Thoracic aorta (tissue), 2 donors: Measurements from ENCODE around the gene RANBP17. TPM values are rescaled to one million over a fixed set of nuclear protein-coding genes. Genes with fewer than 3 reads are reported as not detected.

ENCODE experiments used
- ATAC-seq: fragments of 150-250 bp; one replicate; pipeline ENCODE4 v1.8.0; 2017; ENCODE audit warnings: low read depth; ENCODE audit not compliant: insufficient number of reproducible peaks, low FRiP score
- DNase-seq: peaks from one replicate; pipeline ENCODE4 v3.0.0-alpha.2; 2020; ENCODE audit warnings: low spot score
- H3K27ac ChIP-seq, 2 donors: fragments of 200-600 bp; sonication (generic); 1 replicate in 1 of 2; 2 replicates in 1 of 2; pipeline ENCODE4 v1.5.1; 2016; ENCODE audit warnings: mild to moderate bottlenecking in 2 of 2, moderate library complexity in 2 of 2
- H3K27me3 ChIP-seq: fragments of 200-600 bp; sonication (generic); replicated peaks from 2 replicates; pipeline ENCODE4 v1.6.0; 2016; ENCODE audit warnings: mild to moderate bottlenecking; ENCODE audit not compliant: insufficient read depth
- H3K36me3 ChIP-seq: fragments of 200-600 bp; sonication (generic); one replicate; pipeline ENCODE4 v1.5.1; 2016
- H3K4me1 ChIP-seq, 2 donors: fragments of 200-600 bp; sonication (generic); 1 replicate in 1 of 2; 2 replicates in 1 of 2; pipeline versions ENCODE4 v1.5.1 to v1.6.0; 2016; ENCODE audit warnings: low read depth in 2 of 2, mild to moderate bottlenecking in 1 of 2; ENCODE audit not compliant: control insufficient read depth in 1 of 2
- H3K4me3 ChIP-seq: fragments of 200-600 bp; sonication (generic); 2 replicates; pipeline ENCODE4 v1.5.1; 2016; ENCODE audit warnings: mild to moderate bottlenecking
- H3K9me3 ChIP-seq: fragments of 200-600 bp; sonication (generic); 2 replicates; pipeline ENCODE4 v1.5.1; 2016
- total RNA-seq, 2 donors: library from RNA; depleted of rRNA; stranded (reverse); fragments of >200 nt; gene quantifications; one replicate each; pipeline versions ENCODE4 v1.1.0 to v1.2.3, GENCODE V29; 2016
- TF ChIP-seq, protein P1 (sequence below): fragments of 200-600 bp; sonication (generic); IDR thresholded peaks from one replicate; pipeline ENCODE4 v1.5.1; 2019; ENCODE audit warnings: antibody characterized with exemption

RANBP17 gene
- total RNA-seq, 2 donors from 2014 or later = 8.4 to 31.1 TPM

DNA sequence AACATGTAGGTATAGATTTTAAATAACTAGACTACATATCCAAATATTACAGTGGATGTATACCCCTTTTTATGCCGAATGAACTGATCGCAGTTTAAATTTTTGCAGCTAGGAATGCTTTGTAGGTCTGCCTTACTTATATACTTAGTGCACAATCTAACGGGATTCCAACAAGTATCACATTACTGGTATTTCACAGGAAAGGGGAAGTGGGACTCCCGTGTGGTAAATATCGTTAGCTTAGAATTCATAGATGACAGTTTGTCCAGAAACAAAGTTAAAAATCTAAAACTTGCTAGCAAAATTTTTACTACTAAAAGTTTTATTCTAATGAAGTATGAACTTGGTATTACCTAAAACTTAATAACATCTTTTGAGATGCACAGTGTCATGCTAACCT is 253.7 kb downstream of the RANBP17 start:
- H3K27ac ChIP-seq = no peak overlapping the region
- no peak overlapping the region for H3K4me3 ChIP-seq
- no peaks in the 10 kb centered on the region for H3K4me1 ChIP-seq
- ATAC-seq = no peak
- H3K9me3 ChIP-seq = no peaks in the 10 kb centered on the region
- H3K27me3 ChIP-seq = no peaks in the 10 kb centered on the region
- TF ChIP-seq, protein P1, sequence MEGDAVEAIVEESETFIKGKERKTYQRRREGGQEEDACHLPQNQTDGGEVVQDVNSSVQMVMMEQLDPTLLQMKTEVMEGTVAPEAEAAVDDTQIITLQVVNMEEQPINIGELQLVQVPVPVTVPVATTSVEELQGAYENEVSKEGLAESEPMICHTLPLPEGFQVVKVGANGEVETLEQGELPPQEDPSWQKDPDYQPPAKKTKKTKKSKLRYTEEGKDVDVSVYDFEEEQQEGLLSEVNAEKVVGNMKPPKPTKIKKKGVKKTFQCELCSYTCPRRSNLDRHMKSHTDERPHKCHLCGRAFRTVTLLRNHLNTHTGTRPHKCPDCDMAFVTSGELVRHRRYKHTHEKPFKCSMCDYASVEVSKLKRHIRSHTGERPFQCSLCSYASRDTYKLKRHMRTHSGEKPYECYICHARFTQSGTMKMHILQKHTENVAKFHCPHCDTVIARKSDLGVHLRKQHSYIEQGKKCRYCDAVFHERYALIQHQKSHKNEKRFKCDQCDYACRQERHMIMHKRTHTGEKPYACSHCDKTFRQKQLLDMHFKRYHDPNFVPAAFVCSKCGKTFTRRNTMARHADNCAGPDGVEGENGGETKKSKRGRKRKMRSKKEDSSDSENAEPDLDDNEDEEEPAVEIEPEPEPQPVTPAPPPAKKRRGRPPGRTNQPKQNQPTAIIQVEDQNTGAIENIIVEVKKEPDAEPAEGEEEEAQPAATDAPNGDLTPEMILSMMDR = no peak
- DNase-seq = no peak
- no peaks in the 10 kb centered on the region for H3K36me3 ChIP-seq

DNA sequence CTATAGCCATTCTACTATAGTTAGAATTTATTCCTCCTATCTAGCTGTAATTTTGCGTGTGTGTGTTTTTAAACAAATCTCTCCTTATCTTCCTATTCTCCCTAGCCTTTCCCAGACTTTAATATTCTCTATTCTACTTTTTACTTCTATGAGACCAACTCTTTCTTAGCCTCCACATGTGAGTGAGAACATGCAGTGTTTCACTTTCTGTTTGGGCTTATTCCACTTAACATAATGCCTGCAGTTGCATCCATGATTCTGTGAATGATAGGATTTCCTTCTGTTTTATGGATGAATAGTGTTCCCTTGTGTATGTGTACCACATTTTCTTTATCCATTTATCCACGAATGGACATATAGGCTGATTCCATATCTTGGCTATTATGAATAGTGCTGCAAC is 254.9 kb downstream of the RANBP17 start:
- H3K27ac ChIP-seq = no peak overlapping the region
- no peak for DNase-seq
- H3K9me3 ChIP-seq = no peaks in the 10 kb centered on the region
- no peak for ATAC-seq
- H3K4me3 ChIP-seq = no peak overlapping the region
- H3K36me3 ChIP-seq = no peaks in the 10 kb centered on the region
- no peaks in the 10 kb centered on the region for H3K27me3 ChIP-seq
- H3K4me1 ChIP-seq = no peaks in the 10 kb centered on the region
- TF ChIP-seq, protein P1 = no peak

DNA sequence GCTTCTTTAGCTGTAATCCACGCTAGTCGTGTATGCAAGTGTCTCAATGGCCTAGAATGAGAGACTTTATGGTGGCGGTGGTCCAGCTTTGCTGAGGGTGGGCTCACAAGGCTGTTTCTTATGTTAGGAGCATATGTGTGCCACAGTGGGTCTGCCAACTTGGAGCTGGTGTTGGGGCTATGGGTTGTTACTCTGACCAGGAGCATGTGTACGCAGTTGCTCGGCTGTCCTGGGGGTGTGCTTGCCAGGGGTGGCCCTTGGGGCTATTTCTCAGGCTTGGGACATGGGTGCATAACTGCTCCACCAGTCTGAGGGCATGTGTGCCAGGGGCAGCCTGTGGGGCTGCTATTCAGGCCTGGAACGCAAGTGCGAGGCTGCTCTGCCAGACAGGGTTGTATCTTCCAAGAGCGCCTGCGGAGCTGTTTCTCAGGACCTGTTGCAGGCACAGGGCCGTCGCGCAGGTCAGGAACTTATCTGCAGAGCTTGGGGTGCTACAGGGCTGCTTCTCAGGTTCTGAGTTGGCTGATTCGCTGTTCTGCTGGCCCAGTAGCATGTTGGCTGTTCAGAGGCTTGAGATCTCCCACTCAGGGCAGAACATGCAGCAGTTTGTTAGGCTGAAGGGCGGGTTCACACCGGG is 259.3 kb downstream of the RANBP17 start:
- DNase-seq (no peak), ATAC-seq (no peak)
- Histone ChIP-seq H3K9me3 (no peaks in the 10 kb centered on the region), H3K27ac (no peak overlapping the region), H3K36me3 (no peaks in the 10 kb centered on the region), H3K27me3 (no peaks in the 10 kb centered on the region), H3K4me3 (no peak overlapping the region), H3K4me1 (no peaks in the 10 kb centered on the region)
- TF ChIP-seq, protein P1 = no peak

DNA sequence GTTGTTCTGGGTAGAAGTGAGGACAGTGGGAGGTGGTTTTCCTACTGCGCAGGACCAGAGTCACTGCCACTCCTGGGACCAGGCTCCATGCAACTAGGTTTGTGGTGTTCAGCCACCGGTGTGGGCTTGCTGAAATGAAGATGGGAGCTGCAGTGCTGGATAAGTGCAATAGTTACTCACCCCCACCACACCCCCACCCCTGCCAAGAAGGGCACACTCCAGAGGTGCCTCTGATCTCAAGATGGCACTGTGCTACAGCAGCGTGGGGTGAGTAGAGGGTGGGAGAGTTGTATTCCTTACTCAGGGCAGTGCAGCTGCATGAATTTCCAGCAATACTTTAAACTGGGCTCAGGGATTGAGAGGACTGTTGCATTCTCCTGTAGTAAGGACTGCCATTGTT is 259.8 kb downstream of the RANBP17 start:
- Histone ChIP-seq H3K36me3 (no peaks in the 10 kb centered on the region), H3K27me3 (no peaks in the 10 kb centered on the region), H3K4me3 (no peak overlapping the region), H3K27ac (no peak overlapping the region), H3K4me1 (no peaks in the 10 kb centered on the region), H3K9me3 (no peaks in the 10 kb centered on the region)
- TF ChIP-seq, protein P1 = no peak
- no peak for DNase-seq
- ATAC-seq = no peak

DNA sequence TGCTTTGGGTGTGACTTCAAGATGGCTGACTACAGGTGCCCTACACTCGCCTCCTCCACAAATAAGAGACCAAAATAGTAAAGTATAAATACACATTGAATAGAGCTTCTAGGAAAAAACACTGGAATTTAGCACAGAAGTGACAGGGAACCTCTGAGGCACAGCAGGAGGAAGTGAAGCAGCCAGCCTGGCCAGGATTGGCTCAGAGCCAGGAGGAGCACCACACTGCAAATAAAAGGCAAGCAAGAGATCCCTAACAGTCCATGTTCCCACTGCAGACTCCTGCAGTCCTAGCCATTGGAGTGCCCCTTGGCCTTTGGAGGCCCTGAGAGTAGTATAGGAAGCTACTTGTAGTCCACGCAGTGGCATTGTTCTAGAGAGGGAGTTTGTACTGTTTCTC is 260.6 kb downstream of the RANBP17 start:
- Histone ChIP-seq H3K36me3 (no peaks in the 10 kb centered on the region), H3K4me1 (no peaks in the 10 kb centered on the region), H3K4me3 (no peak overlapping the region), H3K9me3 (no peaks in the 10 kb centered on the region), H3K27me3 (no peaks in the 10 kb centered on the region), H3K27ac (no peak overlapping the region)
- DNase-seq = no peak
- TF ChIP-seq, protein P1 = no peak
- no peak for ATAC-seq
